HEK293 (cell line): ENCODE data around the gene HYPK.

Experiments used
- BCL11B ChIP-seq: fragments of 450-650 bp; formaldehyde crosslinking; IDR thresholded peaks from 2 replicates; pipeline ENCODE4 v1.5.1; 2016; ENCODE audit warnings: low read depth, missing biosample characterization, missing genetic modification characterization
- FEZF1 ChIP-seq: fragments of 450-650 bp; formaldehyde crosslinking; IDR thresholded peaks from 2 replicates; pipeline ENCODE4 v1.5.1; 2016; ENCODE audit warnings: missing biosample characterization, missing genetic modification characterization
- GFI1B ChIP-seq: fragments of 450-650 bp; formaldehyde crosslinking; IDR thresholded peaks from 2 replicates; pipeline ENCODE4 v1.5.1; 2016; ENCODE audit warnings: missing biosample characterization, missing genetic modification characterization
- GLI2 ChIP-seq: fragments of 450-650 bp; formaldehyde crosslinking; IDR thresholded peaks from 2 replicates; pipeline ENCODE4; 2017; ENCODE audit warnings: missing biosample characterization, missing genetic modification characterization, low read depth, borderline replicate concordance
- MEIS1 ChIP-seq: sonication (generic); formaldehyde crosslinking; IDR thresholded peaks from 2 replicates; pipeline ENCODE4 v1.8.1; 2022; ENCODE audit warnings: missing genetic modification reagents, mild to moderate bottlenecking, borderline replicate concordance
- OVOL3 ChIP-seq: fragments of 450-650 bp; formaldehyde crosslinking; IDR thresholded peaks from 2 replicates; pipeline ENCODE4 v1.5.1; 2016; ENCODE audit warnings: missing biosample characterization, missing genetic modification characterization
- RBAK ChIP-seq: fragments of 450-650 bp; formaldehyde crosslinking; IDR thresholded peaks from 2 replicates; pipeline ENCODE4 v1.5.1; 2016; ENCODE audit warnings: missing biosample characterization, missing genetic modification characterization
- ZBTB21 ChIP-seq: fragments of 450-650 bp; formaldehyde crosslinking; IDR thresholded peaks from 2 replicates; pipeline ENCODE4 v1.5.1; 2017; ENCODE audit warnings: missing biosample characterization, missing genetic modification characterization
- ZBTB7A ChIP-seq: fragments of 450-650 bp; formaldehyde crosslinking; IDR thresholded peaks from 2 replicates; pipeline ENCODE4 v1.5.1; 2016; ENCODE audit warnings: low read depth, missing biosample characterization, missing genetic modification characterization
- ZFP37 ChIP-seq: fragments of 450-650 bp; formaldehyde crosslinking; IDR thresholded peaks from 2 replicates; pipeline ENCODE4 v1.5.1; 2016; ENCODE audit warnings: missing biosample characterization, missing genetic modification characterization
- ZNF148 ChIP-seq: fragments of 450-650 bp; formaldehyde crosslinking; IDR thresholded peaks from 2 replicates; pipeline ENCODE4 v1.5.0; 2017; ENCODE audit warnings: missing biosample characterization, missing genetic modification characterization, borderline replicate concordance
- ZNF214 ChIP-seq: fragments of 450-650 bp; formaldehyde crosslinking; IDR thresholded peaks from 2 replicates; pipeline ENCODE4 v1.5.1; 2017; ENCODE audit warnings: missing biosample characterization, mild to moderate bottlenecking, missing genetic modification characterization, borderline replicate concordance
- ZNF266 ChIP-seq: fragments of 450-650 bp; formaldehyde crosslinking; IDR thresholded peaks from 2 replicates; pipeline ENCODE4 v1.5.1; 2016; ENCODE audit warnings: missing biosample characterization, missing genetic modification characterization, low read depth
- ZNF37A ChIP-seq: fragments of 450-650 bp; IDR thresholded peaks from 2 replicates; pipeline ENCODE4 v1.5.1; 2018; ENCODE audit warnings: missing biosample characterization, missing genetic modification characterization
- ZNF501 ChIP-seq: fragments of 450-650 bp; formaldehyde crosslinking; IDR thresholded peaks from 2 replicates; pipeline ENCODE4 v1.5.1; 2016; ENCODE audit warnings: missing biosample characterization, missing genetic modification characterization
- ZNF510 ChIP-seq: fragments of 450-650 bp; formaldehyde crosslinking; IDR thresholded peaks from 2 replicates; pipeline ENCODE4 v1.5.1; 2018; ENCODE audit warnings: mild to moderate bottlenecking, missing genetic modification characterization, missing biosample characterization; ENCODE audit not compliant: insufficient replicate concordance
- ZNF514 ChIP-seq: fragments of 450-650 bp; formaldehyde crosslinking; IDR thresholded peaks from 2 replicates; pipeline ENCODE4 v1.5.1; 2016; ENCODE audit warnings: missing biosample characterization, missing genetic modification characterization
- ZNF518A ChIP-seq: fragments of 450-650 bp; formaldehyde crosslinking; conservative IDR thresholded peaks from 2 replicates; pipeline ENCODE4 v1.5.1; 2016; ENCODE audit warnings: low read depth, missing biosample characterization, missing genetic modification characterization
- ZNF544 ChIP-seq: fragments of 450-650 bp; formaldehyde crosslinking; IDR thresholded peaks from 2 replicates; pipeline ENCODE4 v1.5.0; 2017; ENCODE audit warnings: missing biosample characterization, missing genetic modification characterization
- ZNF555 ChIP-seq: fragments of 450-650 bp; formaldehyde crosslinking; conservative IDR thresholded peaks from 2 replicates; pipeline ENCODE4 v1.5.1; 2017; ENCODE audit warnings: missing biosample characterization, mild to moderate bottlenecking, missing genetic modification characterization, inconsistent platforms
- ZNF558 ChIP-seq: fragments of 450-650 bp; formaldehyde crosslinking; IDR thresholded peaks from 2 replicates; pipeline ENCODE4 v1.5.1; 2016; ENCODE audit warnings: missing biosample characterization, missing genetic modification characterization
- ZNF561 ChIP-seq: fragments of 450-650 bp; IDR thresholded peaks from 2 replicates; pipeline ENCODE4 v1.5.1; 2018; ENCODE audit warnings: missing biosample characterization, missing genetic modification characterization, borderline replicate concordance
- ZNF600 ChIP-seq: fragments of 450-650 bp; formaldehyde crosslinking; IDR thresholded peaks from 2 replicates; pipeline ENCODE4 v1.5.1; 2016; ENCODE audit warnings: missing biosample characterization, missing genetic modification characterization
- ZNF629 ChIP-seq: fragments of 450-650 bp; formaldehyde crosslinking; IDR thresholded peaks from 2 replicates; pipeline ENCODE4 v1.5.1; 2017; ENCODE audit warnings: missing biosample characterization, missing genetic modification characterization
- ZNF658 ChIP-seq: fragments of 450-650 bp; formaldehyde crosslinking; IDR thresholded peaks from 2 replicates; pipeline ENCODE4; 2016; ENCODE audit warnings: missing biosample characterization, missing genetic modification characterization
- TF ChIP-seq, protein P1 (sequence below): fragments of 450-650 bp; formaldehyde crosslinking; IDR thresholded peaks from 2 replicates; pipeline ENCODE4 v1.5.1; 2017; ENCODE audit warnings: missing biosample characterization, missing genetic modification characterization
- TF ChIP-seq, protein P2 (sequence below): fragments of 450-650 bp; formaldehyde crosslinking; IDR thresholded peaks from 2 replicates; pipeline ENCODE4 v1.5.1; 2016; ENCODE audit warnings: missing biosample characterization, missing genetic modification characterization

The HYPK gene

DNA sequence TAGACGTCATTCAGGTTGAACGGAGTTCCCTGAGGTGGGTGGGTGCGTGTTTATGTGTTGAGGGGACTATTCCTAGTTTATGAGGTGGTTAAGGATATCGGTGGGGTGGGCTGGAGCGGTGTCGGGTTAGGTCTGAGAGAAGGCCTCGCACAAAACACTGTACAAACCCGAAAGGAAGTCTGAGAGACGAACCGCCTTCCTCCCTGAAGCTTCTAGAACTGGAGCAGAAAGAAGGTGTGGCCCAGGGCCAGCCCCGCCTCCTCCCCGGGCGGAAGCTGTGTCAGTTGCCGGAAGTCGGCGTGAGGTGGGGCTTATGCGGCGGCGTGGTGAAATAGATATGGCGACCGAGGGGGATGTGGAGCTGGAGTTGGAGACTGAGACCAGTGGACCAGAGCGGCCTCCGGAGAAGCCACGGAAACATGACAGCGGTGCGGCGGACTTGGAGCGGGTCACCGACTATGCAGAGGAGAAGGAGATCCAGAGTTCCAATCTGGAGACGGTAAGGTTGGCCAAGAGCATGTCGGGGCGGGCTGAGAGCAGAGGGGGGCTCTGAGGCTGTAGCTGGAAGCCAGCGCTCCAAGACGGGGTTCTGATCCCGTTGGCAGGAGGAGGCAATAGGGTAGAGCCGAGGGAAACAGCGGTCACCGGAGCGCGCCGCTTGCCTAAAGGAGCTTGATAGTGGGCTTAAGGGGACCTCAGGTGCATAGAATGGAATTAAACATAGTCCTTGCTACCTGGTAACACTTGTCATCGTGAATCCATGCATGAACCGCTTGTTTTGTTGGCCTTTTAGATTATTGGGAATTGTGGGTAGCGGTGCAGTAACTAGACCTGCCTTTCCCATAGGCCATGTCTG is at the start of gene HYPK (continued):
- TF ChIP-seq ZNF544 (tag by site-specific recombination) = no peak
- TF ChIP-seq ZFP37 (tag by site-specific recombination) = peak; percentile 8; the same call in 1 of the 2 replicates
- TF ChIP-seq ZBTB7A (tag by site-specific recombination) = peak; percentile 49; the same call in 1 of the 2 replicates
- TF ChIP-seq, protein P1, sequence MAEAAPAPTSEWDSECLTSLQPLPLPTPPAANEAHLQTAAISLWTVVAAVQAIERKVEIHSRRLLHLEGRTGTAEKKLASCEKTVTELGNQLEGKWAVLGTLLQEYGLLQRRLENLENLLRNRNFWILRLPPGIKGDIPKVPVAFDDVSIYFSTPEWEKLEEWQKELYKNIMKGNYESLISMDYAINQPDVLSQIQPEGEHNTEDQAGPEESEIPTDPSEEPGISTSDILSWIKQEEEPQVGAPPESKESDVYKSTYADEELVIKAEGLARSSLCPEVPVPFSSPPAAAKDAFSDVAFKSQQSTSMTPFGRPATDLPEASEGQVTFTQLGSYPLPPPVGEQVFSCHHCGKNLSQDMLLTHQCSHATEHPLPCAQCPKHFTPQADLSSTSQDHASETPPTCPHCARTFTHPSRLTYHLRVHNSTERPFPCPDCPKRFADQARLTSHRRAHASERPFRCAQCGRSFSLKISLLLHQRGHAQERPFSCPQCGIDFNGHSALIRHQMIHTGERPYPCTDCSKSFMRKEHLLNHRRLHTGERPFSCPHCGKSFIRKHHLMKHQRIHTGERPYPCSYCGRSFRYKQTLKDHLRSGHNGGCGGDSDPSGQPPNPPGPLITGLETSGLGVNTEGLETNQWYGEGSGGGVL (tag by site-specific recombination) = no peak
- TF ChIP-seq BCL11B = no peak
- TF ChIP-seq ZNF555 (tag by site-specific recombination) = no peak
- no peak for TF ChIP-seq ZNF561 (tag by site-specific recombination)
- no peak; the same call in 1 of the 2 replicates for TF ChIP-seq OVOL3 (tag by site-specific recombination)
- no peak for TF ChIP-seq ZNF658
- no peak for TF ChIP-seq ZNF514 (tag by site-specific recombination)
- TF ChIP-seq MEIS1 (CRISPR knock-in tag) = no peak
- TF ChIP-seq ZNF510 (tag by site-specific recombination) = no peak
- TF ChIP-seq ZNF629 (tag by site-specific recombination) = peak; percentile 74
- no peak; the same call in 1 of the 2 replicates for TF ChIP-seq ZBTB21 (tag by site-specific recombination)
- TF ChIP-seq ZNF501 (tag by site-specific recombination) = peak; percentile 83; the same call in 1 of the 2 replicates
- TF ChIP-seq ZNF37A (tag by site-specific recombination) = no peak
- TF ChIP-seq GFI1B (tag by site-specific recombination) = no peak
- no peak for TF ChIP-seq ZNF148 (tag by site-specific recombination)
- no peak for TF ChIP-seq ZNF558 (tag by site-specific recombination)
- TF ChIP-seq, protein P2, sequence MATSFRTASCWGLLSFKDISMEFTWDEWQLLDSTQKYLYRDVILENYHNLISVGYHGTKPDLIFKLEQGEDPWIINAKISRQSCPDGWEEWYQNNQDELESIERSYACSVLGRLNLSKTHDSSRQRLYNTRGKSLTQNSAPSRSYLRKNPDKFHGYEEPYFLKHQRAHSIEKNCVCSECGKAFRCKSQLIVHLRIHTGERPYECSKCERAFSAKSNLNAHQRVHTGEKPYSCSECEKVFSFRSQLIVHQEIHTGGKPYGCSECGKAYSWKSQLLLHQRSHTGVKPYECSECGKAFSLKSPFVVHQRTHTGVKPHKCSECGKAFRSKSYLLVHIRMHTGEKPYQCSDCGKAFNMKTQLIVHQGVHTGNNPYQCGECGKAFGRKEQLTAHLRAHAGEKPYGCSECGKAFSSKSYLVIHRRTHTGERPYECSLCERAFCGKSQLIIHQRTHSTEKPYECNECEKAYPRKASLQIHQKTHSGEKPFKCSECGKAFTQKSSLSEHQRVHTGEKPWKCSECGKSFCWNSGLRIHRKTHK = no peak
- no peak for TF ChIP-seq ZNF214 (tag by site-specific recombination)
- TF ChIP-seq GLI2 (tag by site-specific recombination) = no peak
- no peak for TF ChIP-seq ZNF266 (tag by site-specific recombination)
- peak; percentile 62 for TF ChIP-seq ZNF518A (tag by site-specific recombination)
- TF ChIP-seq ZNF600 (tag by site-specific recombination) = peak; percentile 87
- no peak for TF ChIP-seq FEZF1 (tag by site-specific recombination)
- no peak for TF ChIP-seq RBAK (tag by site-specific recombination)
- TF ChIP-seq, all 188 proteins: peak for 38
